Activated CD8-positive, alpha-beta memory T cell treated with anti-CD3 and anti-CD28 coated beads, Interleukin-2, amount 50 U/mL, for 24 hours (primary cell): ENCODE results near the gene XPR1.

Experiments
- DNase-seq: peaks from one replicate; pipeline ENCODE4 v3.0.0-alpha.2; 2020; ENCODE audit errors: extremely low read depth

The XPR1 gene

DNA sequence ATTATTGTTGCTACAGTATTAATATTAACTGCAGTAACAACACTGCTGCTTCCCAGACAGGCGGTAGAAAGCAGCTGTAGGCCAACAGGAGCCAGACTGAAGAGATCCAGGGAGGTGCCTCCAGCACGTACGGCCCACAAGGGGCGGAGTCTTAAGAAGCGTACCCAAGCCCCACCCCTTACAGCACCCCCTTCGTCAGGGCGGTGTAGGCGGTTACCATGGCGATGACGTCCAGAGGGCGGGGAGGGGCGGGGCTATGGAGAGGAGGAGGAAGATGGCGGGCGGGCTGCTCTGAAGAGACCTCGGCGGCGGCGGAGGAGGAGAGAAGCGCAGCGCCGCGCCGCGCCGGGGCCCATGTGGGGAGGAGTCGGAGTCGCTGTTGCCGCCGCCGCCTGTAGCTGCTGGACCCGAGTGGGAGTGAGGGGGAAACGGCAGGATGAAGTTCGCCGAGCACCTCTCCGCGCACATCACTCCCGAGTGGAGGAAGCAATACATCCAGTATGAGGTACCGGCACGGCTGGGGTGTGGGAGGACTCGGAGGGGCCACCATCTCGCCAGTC lies at the start of gene XPR1:
Gene XPR1 (plus strand): TSS at position 257 of the 560 bp plus-strand sequence. CDS start 180 bp downstream, at position 437.
- DNase-seq = peak; percentile 93

GRCh38 chr1:180584869-180585268 lies 47.0 kb upstream of the XPR1 start:
- no peak for DNase-seq

DNA sequence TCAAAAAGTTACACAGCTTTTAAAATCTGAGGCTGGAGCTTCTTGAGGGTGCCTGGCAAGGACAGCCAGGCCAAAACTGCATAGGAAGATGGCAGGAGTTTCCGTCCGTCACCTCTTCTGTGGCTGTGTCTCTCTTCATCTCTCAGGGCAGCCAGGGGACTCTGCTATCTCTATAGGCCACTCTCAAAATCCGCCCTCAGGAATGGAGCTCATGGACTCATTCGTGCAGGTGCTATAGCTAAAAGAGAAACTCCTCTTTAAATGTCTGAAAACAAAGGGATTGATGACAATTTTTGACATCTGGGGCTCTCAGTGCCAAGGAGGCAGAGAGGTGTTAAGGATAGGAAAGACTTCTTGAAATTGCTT lies 45.8 kb upstream of the XPR1 start:
- DNase-seq = no peak

GRCh38 chr1:180586671-180587155 lies 45.1 kb upstream of the XPR1 start:
- no peak for DNase-seq

- DNase-seq = no peak
These were observed 43.7 kb upstream of the XPR1 start for GRCh38 chr1:180588121-180588520.

- no peak for DNase-seq
These were observed 40.9 kb upstream of the XPR1 start for GRCh38 chr1:180590889-180591288.

DNA sequence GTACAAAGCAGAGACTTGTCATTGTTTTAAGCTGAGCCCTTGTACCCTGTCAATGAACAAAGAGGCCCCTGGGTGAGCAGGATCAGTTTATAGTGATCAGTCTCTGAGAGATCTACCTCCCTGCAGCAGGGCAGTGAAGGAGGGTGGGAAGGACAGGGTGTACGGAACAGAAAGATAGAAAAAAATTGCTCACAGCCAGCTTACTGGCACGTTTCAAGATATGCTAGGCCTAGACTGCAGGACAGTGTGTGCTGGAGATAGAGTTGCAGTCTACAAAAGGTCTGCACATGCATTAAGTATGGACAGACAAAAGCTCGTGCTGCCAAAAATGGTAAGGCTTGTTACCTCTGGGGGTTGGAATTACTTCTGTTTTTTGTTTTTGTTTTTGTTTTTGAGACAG lies 38.4 kb upstream of the XPR1 start:
- no peak for DNase-seq

DNA sequence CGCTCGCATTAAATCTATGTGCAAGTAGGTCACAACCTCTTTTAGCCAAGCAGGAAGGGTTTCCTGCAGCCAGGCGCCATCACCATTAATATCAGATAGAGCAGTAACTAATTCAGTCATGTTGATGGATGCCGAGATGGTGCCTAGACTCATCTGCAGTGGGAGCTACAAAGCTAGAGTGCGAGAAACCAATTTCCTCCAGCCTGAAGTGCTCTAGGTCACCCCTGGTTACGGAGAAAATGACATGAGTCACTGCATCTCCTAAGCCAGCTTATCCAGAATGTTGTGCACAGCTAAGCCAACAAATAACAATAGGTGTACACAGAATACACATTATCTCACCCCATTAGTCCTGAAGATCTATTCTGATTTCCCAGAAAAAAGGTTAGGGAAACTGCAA lies 37.1 kb upstream of the XPR1 start:
- no peak for DNase-seq

DNA sequence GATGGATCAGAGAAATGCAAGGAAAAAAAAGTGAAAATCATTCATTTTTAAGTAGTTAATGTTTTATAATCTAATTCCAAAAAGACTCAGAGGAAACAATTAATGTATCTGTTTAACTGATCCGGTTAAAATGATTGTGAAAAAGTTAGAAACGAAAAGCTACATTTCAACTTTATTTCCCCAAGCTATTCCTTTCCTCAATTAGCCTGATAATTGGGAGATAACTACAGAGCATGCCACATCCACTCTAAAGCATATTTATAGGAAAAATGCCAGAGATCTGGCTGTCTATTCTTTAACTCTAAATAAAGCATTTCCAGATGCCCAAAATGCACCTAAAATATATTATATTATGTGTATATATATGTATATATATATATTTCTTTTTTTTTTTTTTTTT lies 35.9 kb upstream of the XPR1 start:
- no peak for DNase-seq

DNA sequence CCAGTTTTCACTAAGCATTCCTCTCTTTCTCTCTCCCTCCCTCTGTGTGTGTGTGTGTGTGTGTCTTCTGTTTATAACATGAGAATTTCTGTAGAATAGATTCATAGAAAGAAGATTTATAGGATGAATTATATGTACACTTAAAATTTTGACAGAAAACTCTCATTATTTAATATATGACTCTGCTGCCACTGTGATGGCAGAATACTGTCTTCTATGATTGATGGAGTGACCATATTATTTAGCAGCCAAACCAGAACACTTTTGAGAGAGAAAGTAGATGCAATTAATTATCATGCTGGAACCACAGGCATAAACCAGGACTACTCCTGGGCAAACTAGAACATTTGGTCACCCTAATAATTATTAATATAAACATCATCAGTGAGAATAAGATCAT lies 34.3 kb upstream of the XPR1 start:
- no peak for DNase-seq

DNA sequence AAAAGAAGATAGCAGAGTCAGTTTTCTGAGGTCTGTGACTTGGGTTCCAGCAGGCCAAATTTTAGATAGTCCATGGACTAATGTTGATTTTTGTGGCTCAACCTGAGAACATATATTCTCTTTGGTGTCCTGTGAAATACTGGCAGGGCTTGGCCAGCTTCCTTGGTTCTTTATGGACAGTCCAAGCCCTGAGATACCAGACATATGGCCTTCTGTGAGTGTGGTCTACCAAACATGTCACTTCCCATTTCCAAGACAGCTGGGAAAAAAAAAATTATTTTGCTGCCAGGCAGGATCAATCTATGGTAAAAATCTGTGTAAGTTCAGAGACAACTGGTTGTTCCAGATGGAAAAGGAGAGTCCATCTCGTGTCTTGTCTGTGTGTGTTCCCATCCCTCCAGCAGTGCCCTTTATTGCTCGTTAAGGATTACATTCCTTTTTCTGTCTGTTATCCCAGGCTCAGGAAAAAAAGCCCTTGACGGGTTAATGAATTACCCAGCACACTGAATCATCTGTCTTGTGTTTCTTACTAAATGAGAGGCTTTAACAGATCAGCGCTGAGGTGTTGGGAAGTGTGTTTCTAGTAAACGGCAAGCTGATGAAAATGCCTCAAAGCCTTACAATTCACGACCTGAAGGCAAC lies 33.4 kb upstream of the XPR1 start:
- DNase-seq = no peak

DNA sequence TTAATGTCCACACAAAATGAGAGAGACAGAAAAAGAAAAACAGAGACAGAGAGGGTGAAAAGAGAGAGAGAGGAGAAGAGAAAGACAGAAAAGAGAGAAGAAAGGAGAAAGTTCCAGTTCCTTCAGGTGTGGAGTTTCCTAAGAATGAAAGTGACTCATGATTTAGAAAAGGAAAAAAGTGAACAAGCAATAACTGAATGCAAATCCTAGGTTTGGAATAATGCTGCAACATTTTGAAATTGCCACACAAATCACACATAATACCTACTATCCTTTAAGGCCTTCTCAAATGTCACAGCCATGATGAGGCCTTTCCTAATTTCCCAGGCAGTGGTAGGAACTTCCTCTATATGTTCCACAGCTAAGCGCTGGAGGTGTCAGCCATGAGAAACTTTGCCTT lies 31.5 kb upstream of the XPR1 start:
- no peak for DNase-seq

DNA sequence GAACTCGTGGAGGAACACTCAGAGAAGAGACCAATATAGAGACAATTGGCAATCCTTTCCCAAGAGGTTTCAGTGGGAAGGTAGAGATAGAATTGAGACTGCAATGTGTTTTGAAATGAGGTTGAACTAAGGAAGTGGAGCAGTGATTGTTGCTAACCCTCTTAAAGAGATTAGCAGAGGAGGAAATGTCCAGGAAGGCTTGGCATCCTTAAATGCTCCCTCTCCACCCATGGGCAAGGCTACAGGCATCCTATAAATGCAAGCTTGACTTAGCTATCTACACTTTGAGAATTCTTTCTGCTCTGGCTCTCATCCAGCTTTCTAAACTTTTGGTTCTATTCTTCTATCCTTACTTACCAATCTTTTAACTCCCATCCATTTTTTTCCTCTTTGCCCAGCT lies 30.3 kb upstream of the XPR1 start:
- no peak for DNase-seq

DNA sequence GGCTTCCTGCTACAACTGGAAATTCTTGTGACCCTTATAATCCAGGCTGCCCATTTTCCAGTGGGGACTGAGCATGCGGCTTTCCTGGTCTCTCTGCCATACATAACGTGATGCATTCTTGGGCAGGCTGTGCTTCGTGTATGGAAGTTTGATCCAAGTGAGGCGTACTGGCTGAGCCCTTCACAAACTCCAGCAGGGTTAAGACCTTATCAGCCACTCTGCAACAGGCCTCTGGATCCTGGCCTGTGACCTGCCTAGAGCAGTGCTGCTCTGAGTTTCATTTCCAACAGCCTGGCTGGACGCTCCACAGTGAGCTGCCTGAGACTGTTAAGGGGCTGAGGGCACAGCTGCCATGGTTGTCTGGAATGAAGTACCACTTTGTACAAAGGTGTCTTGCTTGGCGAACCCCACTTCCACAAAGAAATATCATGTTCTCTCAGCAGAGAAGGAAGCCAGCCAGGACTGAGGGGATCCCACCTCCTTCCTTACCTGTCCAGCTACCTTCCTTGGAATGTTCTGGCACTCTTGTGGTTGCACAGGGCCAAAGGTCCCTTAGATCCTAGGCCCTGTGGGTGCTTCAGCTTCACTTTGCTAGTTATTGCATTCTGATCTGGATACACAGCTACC lies 28.5 kb upstream of the XPR1 start:
- no peak for DNase-seq

GRCh38 chr1:180603850-180604226 lies 28.0 kb upstream of the XPR1 start:
- no peak for DNase-seq

- DNase-seq = no peak
These were observed 25.7 kb upstream of the XPR1 start for GRCh38 chr1:180606155-180606554.

- DNase-seq = no peak
These were observed 21.9 kb upstream of the XPR1 start for GRCh38 chr1:180609643-180610555.

- no peak for DNase-seq
These were observed 21.2 kb upstream of the XPR1 start for GRCh38 chr1:180610556-180611015.

DNA sequence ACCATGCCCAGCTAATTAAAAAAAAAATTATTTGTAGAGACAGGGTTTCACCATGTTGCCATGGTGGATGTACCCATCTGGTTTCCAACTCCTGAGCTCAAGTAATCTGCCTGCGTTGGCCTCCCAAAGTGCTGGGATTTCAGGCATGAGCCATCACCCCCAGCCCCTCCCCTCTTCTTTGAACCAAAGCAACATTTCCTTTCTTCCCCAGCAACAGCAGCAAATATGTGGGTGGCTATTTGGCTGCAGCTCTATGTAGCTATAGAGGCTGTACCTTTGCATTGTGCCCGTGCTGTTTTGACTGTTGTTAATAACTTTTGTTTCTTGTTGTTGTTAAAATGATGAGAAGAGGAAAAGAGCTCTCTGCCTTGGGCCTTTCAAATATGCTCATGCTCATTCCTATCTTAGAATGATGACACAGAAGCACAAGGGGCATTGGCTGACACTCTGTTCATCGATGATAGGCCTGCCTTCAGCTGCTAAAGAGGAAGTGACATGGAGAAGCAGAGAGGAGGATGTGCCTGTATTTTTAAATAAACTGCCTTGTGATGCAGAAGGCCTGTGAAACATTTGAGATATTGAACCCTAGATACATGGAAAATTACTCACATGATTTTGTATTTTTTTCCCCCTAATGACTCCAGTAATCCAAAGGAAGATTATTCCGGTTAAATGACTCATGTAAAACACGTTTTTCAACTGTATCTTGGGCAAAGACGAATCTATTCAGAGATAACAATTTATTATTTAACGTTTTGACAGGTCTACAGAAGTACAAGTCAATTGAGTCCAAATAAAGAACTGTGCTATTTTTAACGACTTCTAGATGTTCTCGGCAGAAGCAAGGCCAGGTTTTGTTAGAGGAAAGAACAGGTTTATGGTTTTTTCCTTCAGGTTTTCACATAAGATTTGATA lies 20.5 kb upstream of the XPR1 start:
- no peak for DNase-seq

DNA sequence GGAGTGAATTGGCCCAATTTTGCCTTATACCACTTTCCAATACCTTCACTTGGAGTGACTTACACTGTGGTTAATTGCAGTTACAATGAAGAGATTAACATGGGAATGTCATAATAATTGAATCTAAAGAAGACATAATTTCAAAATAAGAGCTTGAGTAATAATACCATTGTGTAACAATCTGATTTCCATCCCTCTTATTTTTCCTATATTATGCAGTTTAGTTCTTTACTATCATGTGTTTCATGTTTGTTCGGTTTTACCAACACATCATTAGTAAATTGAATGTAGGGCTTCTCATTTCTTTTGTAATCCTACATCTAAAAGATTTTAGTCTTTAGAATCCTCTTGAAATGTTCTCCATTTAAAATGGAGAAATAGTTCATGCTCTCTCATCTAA lies 19.2 kb upstream of the XPR1 start:
- no peak for DNase-seq

DNA sequence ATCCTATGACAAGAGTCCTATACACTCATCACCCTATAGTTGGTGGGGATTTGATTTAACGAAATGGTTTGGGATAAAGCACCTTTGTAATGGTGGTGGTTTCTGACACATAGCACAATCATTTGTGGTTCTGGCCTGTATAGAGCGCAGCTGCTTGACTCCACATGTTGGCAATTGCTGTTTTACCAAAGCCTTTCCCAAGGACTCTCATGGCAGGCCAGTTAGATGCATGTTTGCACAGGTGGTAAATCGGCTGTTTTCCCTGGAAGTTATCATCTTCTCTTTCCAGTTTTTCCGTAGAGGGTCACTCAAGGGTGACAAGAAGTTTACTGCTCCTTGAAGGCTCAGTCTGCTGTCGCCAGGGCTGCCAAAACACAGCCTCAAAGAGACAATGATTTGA lies 17.1 kb upstream of the XPR1 start:
- DNase-seq = no peak
